ENCODE measurements around the gene METTL1. TPM values are rescaled to one million over a fixed set of nuclear protein-coding genes. Genes with fewer than 3 reads are reported as not detected.

The METTL1 gene
- total and polyA plus RNA-seq, 3 donors from 2014 or later: 16.7 to 28.8 (median 22.8) TPM

- no peak for DNase-seq
- 57 to 61% methylated on average over 3 of the region's 3 CpGs for WGBS, 2 donors
- intact Hi-C loops (cut with DNase I; ENCODE audit: low total_unique reads): no loop called here
- Histone ChIP-seq H3K4me3 (no peak overlapping the region), H3K27ac (no peak overlapping the region), H3K36me3 (ENCODE audit: low read depth, missing control alignments) (no peaks in the 10 kb centered on the region), H3K27me3 (no peaks in the 10 kb centered on the region), H3K4me1 (peaks cover 32% of the 10 kb centered on the region), H3K9me3 (no peaks in the 10 kb centered on the region)
- TF ChIP-seq POLR2A (IDR thresholded peaks at IDR 0.05): no peak
- TF ChIP-seq CTCF (IDR thresholded peaks at IDR 0.05): no peak
Measured at GRCh38 chr12:57816001-57816854, 44.3 kb upstream of the METTL1 start.

- Histone ChIP-seq H3K4me1 (peaks cover 32% of the 10 kb centered on the region), H3K9me3 (no peaks in the 10 kb centered on the region), H3K4me3 (no peak overlapping the region), H3K27me3 (no peaks in the 10 kb centered on the region), H3K27ac (no peak overlapping the region), H3K36me3 (ENCODE audit: low read depth, missing control alignments) (no peaks in the 10 kb centered on the region)
- intact Hi-C loops (cut with DNase I; ENCODE audit: low total_unique reads): no loop called here
- TF ChIP-seq POLR2A (IDR thresholded peaks at IDR 0.05): no peak
- TF ChIP-seq CTCF (IDR thresholded peaks at IDR 0.05): no peak
- WGBS, 2 donors: 81 to 87% methylated on average over 12 to 13 of the region's 13 CpGs
- no peak for DNase-seq
Measured at GRCh38 chr12:57815177-57816000, 43.5 kb upstream of the METTL1 start.

- Histone ChIP-seq H3K4me3 (no peak overlapping the region), H3K9me3 (no peaks in the 10 kb centered on the region), H3K27ac (peak overlapping the region in 1 of 2 donors; percentile 4), H3K27me3 (no peaks in the 10 kb centered on the region), H3K36me3 (ENCODE audit: low read depth, missing control alignments) (no peaks in the 10 kb centered on the region), H3K4me1 (peaks cover 32% of the 10 kb centered on the region)
- DNase-seq: peak; percentile 59
- intact Hi-C loops (cut with DNase I; ENCODE audit: low total_unique reads): no loop called here
- WGBS, 2 donors: 45 to 49% methylated on average over 17 of the region's 17 CpGs
- no peak for TF ChIP-seq POLR2A (IDR thresholded peaks at IDR 0.05)
- TF ChIP-seq CTCF (IDR thresholded peaks at IDR 0.05): no peak
Measured at GRCh38 chr12:57813971-57814772, 42.3 kb upstream of the METTL1 start.

- WGBS, 2 donors: 76% methylated on average over 10 to 14 of the region's 14 CpGs
- TF ChIP-seq POLR2A (IDR thresholded peaks at IDR 0.05) (no peak), CTCF (IDR thresholded peaks at IDR 0.05) (no peak)
- Histone ChIP-seq H3K4me1 (peaks cover 32% of the 10 kb centered on the region), H3K4me3 (no peak overlapping the region), H3K36me3 (ENCODE audit: low read depth, missing control alignments) (no peaks in the 10 kb centered on the region), H3K27me3 (no peaks in the 10 kb centered on the region), H3K9me3 (no peaks in the 10 kb centered on the region), H3K27ac (no peak overlapping the region)
- no peak for DNase-seq
- intact Hi-C loops (cut with DNase I; ENCODE audit: low total_unique reads): no loop called here
Measured at GRCh38 chr12:57813111-57813970, 41.4 kb upstream of the METTL1 start.
